GM12878 (cell line): ENCODE data around the gene ADGRV1. TPM values are rescaled to one million over a fixed set of nuclear protein-coding genes. Genes with fewer than 3 reads are reported as not detected.

Experiments used
- ATAC-seq: fragments of 200-7000 bp; cut with Tn5 transposase; 3 replicates; pipeline ENCODE4 v1.9.1; 2020; ENCODE audit warnings: mild to moderate bottlenecking, moderate library complexity
- BruUV-seq: library from RNA; stranded (reverse); fragments of 400-500 nt; replicated peaks from 2 replicates; lab custom pipeline; 2021; lab: Mats Ljungman, UMichigan
- CTCF ChIA-PET: fragments of 300-600 bp; sonication (Branson Sonifier 250); formaldehyde crosslinking; extraction: SDS; loops from one replicate; lab custom pipeline; 2021; ENCODE audit warnings: inconsistent platforms; lab: Yijun Ruan, JAX
- POLR2A ChIA-PET: fragments of 350-600 bp; formaldehyde crosslinking; extraction: SDS; loops from one replicate; lab custom pipeline; 2021; ENCODE audit warnings: inconsistent platforms; lab: Charles Lee
- RAD21 ChIA-PET: fragments of 300-600 bp; sonication (Branson Sonifier 250); formaldehyde crosslinking; loops from one replicate; lab custom pipeline; 2023; ENCODE audit warnings: antibody characterized with exemption; ENCODE audit not compliant: unreplicated experiment; lab: Charles Lee
- SMC1A ChIA-PET: fragments of 300-600 bp; sonication (Branson Sonifier 250); formaldehyde crosslinking; loops from one replicate; lab custom pipeline; 2023; ENCODE audit not compliant: unreplicated experiment, uncharacterized antibody; lab: Charles Lee
- DNase-seq: peaks from one replicate; pipeline ENCODE4 v3.0.0-alpha.2; 2011; ENCODE audit warnings: low read depth, low spot score
- FAIRE-seq: peaks from 3 replicates; lab custom pipeline; 2011; peaks lifted over from hg19 to GRCh38; lab: Jason Lieb, UNC
- H2AFZ ChIP-seq: 2 replicates; pipeline ENCODE4 v1.6.0; 2011; ENCODE audit warnings: low read depth, low read length, control low read depth; ENCODE audit not compliant: control insufficient read depth
- H3K27ac ChIP-seq: 2 replicates; pipeline ENCODE4 v1.5.1; 2011; ENCODE audit warnings: control low read depth; ENCODE audit not compliant: control insufficient read depth, insufficient read depth
- H3K27me3 ChIP-seq, 2 experiments: replicated peaks in 1 of 2; 2 replicates each; pipeline versions ENCODE4 v1.6.0 to v1.6.1; 2011; ENCODE audit warnings: low read length in 1 of 2; ENCODE audit not compliant: control insufficient read depth in 2 of 2, insufficient read depth in 2 of 2
- H3K36me3 ChIP-seq, 2 experiments: 2 replicates each; pipeline ENCODE4 v1.5.1; 2011; ENCODE audit warnings: low read length in 1 of 2; ENCODE audit not compliant: control insufficient read depth in 2 of 2, insufficient read depth in 2 of 2
- H3K4me1 ChIP-seq: 2 replicates; pipeline ENCODE4 v1.6.1; 2011; ENCODE audit warnings: mild to moderate bottlenecking, low read length, moderate library complexity, mixed read lengths; ENCODE audit not compliant: control insufficient read depth, insufficient read depth
- H3K4me2 ChIP-seq: 2 replicates; pipeline ENCODE4 v1.6.0; 2011; ENCODE audit warnings: control low read depth; ENCODE audit not compliant: control insufficient read depth, insufficient read depth
- H3K4me3 ChIP-seq: fragments of 200-600 bp; sonication (generic); 2 replicates; pipeline ENCODE4 v1.5.1; 2016
- H3K79me2 ChIP-seq: 2 replicates; pipeline ENCODE4 v1.6.0; 2011; ENCODE audit warnings: low read length; ENCODE audit not compliant: control insufficient read depth, insufficient read depth
- H3K9ac ChIP-seq: 2 replicates; pipeline ENCODE4 v1.8.0; 2011; ENCODE audit warnings: low read length, control low read depth, mixed read lengths; ENCODE audit not compliant: control insufficient read depth, insufficient read depth
- H3K9me3 ChIP-seq: replicated peaks from 3 replicates; pipeline ENCODE4 v1.5.1; 2011; ENCODE audit warnings: mild to moderate bottlenecking, low read length; ENCODE audit not compliant: control insufficient read depth, insufficient read depth
- H4K20me1 ChIP-seq: 2 replicates; pipeline ENCODE4 v1.6.0; 2011; ENCODE audit not compliant: control insufficient read depth, insufficient read depth
- CREB1 ChIP-seq: IDR thresholded peaks from 2 replicates; pipeline ENCODE4 v1.6.1; 2012; ENCODE audit warnings: low read depth, mild to moderate bottlenecking, inconsistent platforms
- CREM ChIP-seq: IDR thresholded peaks from 2 replicates; pipeline ENCODE4 v1.6.1; 2014; ENCODE audit warnings: antibody characterized with exemption, low read depth
- EP300 ChIP-seq, 2 experiments: fragments of 150-350 bp in 1 of 2; IDR thresholded peaks; 2 replicates each; pipeline ENCODE4 v1.6.1; 2011 to 2012; ENCODE audit warnings: low read depth in 2 of 2, low read length in 2 of 2, borderline replicate concordance in 1 of 2, improper control_type of control experiment in 1 of 2, inconsistent platforms in 1 of 2; ENCODE audit not compliant: control insufficient read depth in 1 of 2
- EZH2 ChIP-seq: IDR thresholded peaks from 2 replicates; pipeline ENCODE4 v1.6.1; 2012; ENCODE audit warnings: low read depth, mild to moderate bottlenecking, control low read depth, inconsistent platforms, low read length, borderline replicate concordance; ENCODE audit not compliant: control insufficient read depth
- MTA3 ChIP-seq: IDR thresholded peaks from 2 replicates; pipeline ENCODE4 v1.6.1; 2012; ENCODE audit warnings: low read length, inconsistent platforms, borderline replicate concordance
- NBN ChIP-seq: fragments of 450-650 bp; IDR thresholded peaks from 2 replicates; pipeline ENCODE4 v1.6.1; 2016
- NFIC ChIP-seq: IDR thresholded peaks from 2 replicates; pipeline ENCODE4 v1.6.1; 2012; ENCODE audit warnings: low read depth, mild to moderate bottlenecking, inconsistent platforms, low read length, moderate library complexity
- NFYA ChIP-seq: IDR thresholded peaks from 2 replicates; pipeline ENCODE4 v1.6.1; 2011; ENCODE audit warnings: low read depth, mild to moderate bottlenecking, low read length, improper control_type of control experiment, borderline replicate concordance
- PML ChIP-seq: IDR thresholded peaks from 2 replicates; pipeline ENCODE4 v1.6.1; 2012; ENCODE audit warnings: low read length, inconsistent platforms
- RUNX3 ChIP-seq: IDR thresholded peaks from 2 replicates; pipeline ENCODE4 v1.6.1; 2012; ENCODE audit warnings: low read length, inconsistent platforms
- SIN3A ChIP-seq: IDR thresholded peaks from 2 replicates; pipeline ENCODE4 v1.6.1; 2012; ENCODE audit warnings: low read depth, low read length, improper control_type of control experiment
- STAT3 ChIP-seq: IDR thresholded peaks from 2 replicates; pipeline ENCODE4 v1.6.1; 2011; ENCODE audit warnings: low read depth, low read length, improper control_type of control experiment
- TCF7 ChIP-seq: IDR thresholded peaks from 2 replicates; pipeline ENCODE4 v1.6.1; 2014; ENCODE audit warnings: antibody characterized with exemption, borderline replicate concordance
- ZNF207 ChIP-seq: fragments of 450-650 bp; IDR thresholded peaks from 2 replicates; pipeline ENCODE4 v1.6.1; 2014; ENCODE audit warnings: antibody characterized with exemption, mild to moderate bottlenecking, borderline replicate concordance
- ZNF24 ChIP-seq: fragments of 450-650 bp; IDR thresholded peaks from 2 replicates; pipeline ENCODE4 v1.6.1; 2017; ENCODE audit warnings: antibody characterized with exemption, mild to moderate bottlenecking
- ZNF622 ChIP-seq: fragments of 450-650 bp; IDR thresholded peaks from 2 replicates; pipeline ENCODE4 v1.6.1; 2017; ENCODE audit warnings: mild to moderate bottlenecking, inconsistent platforms
- WGBS: methylation state at CpG from one replicate; pipeline ENCODE4 v1.1.6; 2016; ENCODE audit warnings: low lambda C conversion rate; ENCODE audit not compliant: insufficient replicate concordance, insufficient coverage; ENCODE audit errors: missing lambda C conversion rate; 5-methylcytosine and 5-hydroxymethylcytosine counted together
- in situ Hi-C: fragments of 300-500 bp; cut with MboI; formaldehyde crosslinking; loops from 9 replicates; pipeline ENCODE4 v1.14.3; 2018; ENCODE audit warnings: mixed read lengths
- intact Hi-C: fragments of 100-400 bp; cut with micrococcal nuclease; formaldehyde crosslinking; loops from one replicate; pipeline ENCODE4 v1.14.2; 2022; ENCODE audit not compliant: unreplicated experiment
- polyA plus RNA-seq, 11 experiments: library from polyadenylated mRNA; depleted of rRNA in 4 of 11; unstranded in 6 of 11; stranded (reverse) in 5 of 11; fragments of >200 nt; fragmentation: Nextera tagmentation in 4 of 11; fragmentation: Illumina TruSeq in 1 of 11; extraction: Ambion mirVana in 4 of 11; extraction: Trizol in 1 of 11; gene quantifications; 1 replicate in 1 of 11; 2 replicates in 10 of 11; pipeline versions ENCODE4 v1.2.1 to v1.2.3, GENCODE V29; 2011 to 2016; ENCODE audit warnings: inconsistent platforms in 2 of 11, missing spikeins in 2 of 11, low read depth in 1 of 11
- total RNA-seq, 4 experiments: library from RNA; depleted of rRNA in 3 of 4; stranded (reverse); fragments of >200 nt in 3 of 4; fragmentation: Illumina TruSeq in 1 of 4; extraction: Trizol in 1 of 4; gene quantifications; 2 replicates each; pipeline versions ENCODE4 v1.2.1 to v1.2.3, GENCODE V29; 2013 to 2021
- TF ChIP-seq, protein P1 (sequence below): fragments of 150-350 bp; IDR thresholded peaks from 2 replicates; pipeline ENCODE4 v1.6.1; 2014; ENCODE audit warnings: mild to moderate bottlenecking, low read depth, low read length
- TF ChIP-seq, protein P2 (sequence below): IDR thresholded peaks from 2 replicates; pipeline ENCODE4 v1.6.1; 2012; ENCODE audit warnings: low read depth, low read length, improper control_type of control experiment
- TF ChIP-seq, protein P3 (sequence below): fragments of 450-650 bp; IDR thresholded peaks from 2 replicates; pipeline ENCODE4 v1.6.1; 2017; ENCODE audit warnings: low read depth, mild to moderate bottlenecking, moderate library complexity

The ADGRV1 gene
- total and polyA plus RNA-seq, 10 of the 15 experiments (the other 5 are each of a cell fraction or from before 2014, with no cell fraction given): 0.04 to 8.1 (median 0.16) TPM; not detected in 1

GRCh38 chr5:90940227-90940995, 381.8 kb downstream of the ADGRV1 start:
- POLR2A ChIA-PET: interaction anchor here (1.1 to 1.7 kb wide), 3 partner anchors 11 to 443 kb away, joined by 3 to 11 read pairs (median 3); partner anchors contain the start of gene ARRDC3
- no peak overlapping the region for H3K9ac ChIP-seq
- H3K4me3 ChIP-seq: no peak overlapping the region
- in situ Hi-C loops: no loop called here
- ATAC-seq (peak; percentile 100), DNase-seq (peak; percentile 73), FAIRE-seq (peak; percentile 92)
- no peaks in the 10 kb centered on the region for H4K20me1 ChIP-seq
- peak overlapping the region; percentile 62 for H2AFZ ChIP-seq
- RAD21 ChIA-PET: interaction anchor here (0.6 to 6.2 kb wide), 4 partner anchors 8 to 444 kb away, joined by 3 to 32 read pairs (median 10); partner anchors contain the start of gene ARRDC3
- 7% methylated on average over 1 of the region's 1 CpG for WGBS
- H3K27me3 ChIP-seq: no peaks in the 10 kb centered on the region
- intact Hi-C loops: loop anchor here (5.0 kb wide), 1 partner anchor 137 kb away; no protein-coding TSS in a partner anchor
- H3K27ac ChIP-seq: no peak overlapping the region
- SMC1A ChIA-PET: interaction anchor here (1.0 to 3.0 kb wide), 6 partner anchors 9 to 479 kb away, joined by 3 to 18 read pairs (median 5); partner anchors contain the start of gene ARRDC3
- H3K4me2 ChIP-seq: no peak overlapping the region
- no peaks in the 10 kb centered on the region for H3K9me3 ChIP-seq
- CTCF ChIA-PET: interaction anchor here (1.1 to 4.4 kb wide), 2 partner anchors 8 to 445 kb away, joined by 5 to 25 read pairs; no protein-coding TSS in a partner anchor
- H3K4me1 ChIP-seq: no peaks in the 10 kb centered on the region
- BruUV-seq: no TSS peak
- no peaks in the 10 kb centered on the region for H3K79me2 ChIP-seq
- H3K36me3 ChIP-seq: no peaks in the 10 kb centered on the region
- TF ChIP-seq MTA3: no peak
- peak; percentile 52; the same call in 1 of the 2 replicates for TF ChIP-seq NBN
- TF ChIP-seq, protein P1, sequence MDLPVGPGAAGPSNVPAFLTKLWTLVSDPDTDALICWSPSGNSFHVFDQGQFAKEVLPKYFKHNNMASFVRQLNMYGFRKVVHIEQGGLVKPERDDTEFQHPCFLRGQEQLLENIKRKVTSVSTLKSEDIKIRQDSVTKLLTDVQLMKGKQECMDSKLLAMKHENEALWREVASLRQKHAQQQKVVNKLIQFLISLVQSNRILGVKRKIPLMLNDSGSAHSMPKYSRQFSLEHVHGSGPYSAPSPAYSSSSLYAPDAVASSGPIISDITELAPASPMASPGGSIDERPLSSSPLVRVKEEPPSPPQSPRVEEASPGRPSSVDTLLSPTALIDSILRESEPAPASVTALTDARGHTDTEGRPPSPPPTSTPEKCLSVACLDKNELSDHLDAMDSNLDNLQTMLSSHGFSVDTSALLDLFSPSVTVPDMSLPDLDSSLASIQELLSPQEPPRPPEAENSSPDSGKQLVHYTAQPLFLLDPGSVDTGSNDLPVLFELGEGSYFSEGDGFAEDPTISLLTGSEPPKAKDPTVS: no peak
- TF ChIP-seq ZNF622: no peak
- TF ChIP-seq, protein P2, sequence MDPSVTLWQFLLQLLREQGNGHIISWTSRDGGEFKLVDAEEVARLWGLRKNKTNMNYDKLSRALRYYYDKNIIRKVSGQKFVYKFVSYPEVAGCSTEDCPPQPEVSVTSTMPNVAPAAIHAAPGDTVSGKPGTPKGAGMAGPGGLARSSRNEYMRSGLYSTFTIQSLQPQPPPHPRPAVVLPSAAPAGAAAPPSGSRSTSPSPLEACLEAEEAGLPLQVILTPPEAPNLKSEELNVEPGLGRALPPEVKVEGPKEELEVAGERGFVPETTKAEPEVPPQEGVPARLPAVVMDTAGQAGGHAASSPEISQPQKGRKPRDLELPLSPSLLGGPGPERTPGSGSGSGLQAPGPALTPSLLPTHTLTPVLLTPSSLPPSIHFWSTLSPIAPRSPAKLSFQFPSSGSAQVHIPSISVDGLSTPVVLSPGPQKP: no peak
- TF ChIP-seq CREM: no peak
- 0 out of 2 replicates have a peak, but pooled peaks have one; percentile 30 for TF ChIP-seq RUNX3
- TF ChIP-seq NFIC: no peak
- no peak for TF ChIP-seq STAT3
- no peak for TF ChIP-seq EZH2
- TF ChIP-seq SIN3A: no peak
- no peak for TF ChIP-seq ZNF24
- no peak for TF ChIP-seq PML
- TF ChIP-seq CREB1: no peak
- TF ChIP-seq, protein P3, sequence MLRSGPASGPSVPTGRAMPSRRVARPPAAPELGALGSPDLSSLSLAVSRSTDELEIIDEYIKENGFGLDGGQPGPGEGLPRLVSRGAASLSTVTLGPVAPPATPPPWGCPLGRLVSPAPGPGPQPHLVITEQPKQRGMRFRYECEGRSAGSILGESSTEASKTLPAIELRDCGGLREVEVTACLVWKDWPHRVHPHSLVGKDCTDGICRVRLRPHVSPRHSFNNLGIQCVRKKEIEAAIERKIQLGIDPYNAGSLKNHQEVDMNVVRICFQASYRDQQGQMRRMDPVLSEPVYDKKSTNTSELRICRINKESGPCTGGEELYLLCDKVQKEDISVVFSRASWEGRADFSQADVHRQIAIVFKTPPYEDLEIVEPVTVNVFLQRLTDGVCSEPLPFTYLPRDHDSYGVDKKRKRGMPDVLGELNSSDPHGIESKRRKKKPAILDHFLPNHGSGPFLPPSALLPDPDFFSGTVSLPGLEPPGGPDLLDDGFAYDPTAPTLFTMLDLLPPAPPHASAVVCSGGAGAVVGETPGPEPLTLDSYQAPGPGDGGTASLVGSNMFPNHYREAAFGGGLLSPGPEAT: 0 out of 2 replicates have a peak, but pooled peaks have one; percentile 47
- no peak for TF ChIP-seq EP300 (IDR thresholded peaks at IDR 0.05; ENCODE audit: borderline replicate concordance in 1 of 2, control insufficient read depth in 1 of 2, low read depth in 2 of 2, low read length in 2 of 2)
- no peak for TF ChIP-seq TCF7
- no peak for TF ChIP-seq NFYA
- TF ChIP-seq ZNF207: 0 out of 2 replicates have a peak, but pooled peaks have one; percentile 28
